ENCODE results near the gene NR1I3. TPM values are rescaled to one million over a fixed set of nuclear protein-coding genes. Genes with fewer than 3 reads are reported as not detected.

NR1I3 gene
- total RNA-seq, 1 donor from 2014 or later, result not detected

DNA sequence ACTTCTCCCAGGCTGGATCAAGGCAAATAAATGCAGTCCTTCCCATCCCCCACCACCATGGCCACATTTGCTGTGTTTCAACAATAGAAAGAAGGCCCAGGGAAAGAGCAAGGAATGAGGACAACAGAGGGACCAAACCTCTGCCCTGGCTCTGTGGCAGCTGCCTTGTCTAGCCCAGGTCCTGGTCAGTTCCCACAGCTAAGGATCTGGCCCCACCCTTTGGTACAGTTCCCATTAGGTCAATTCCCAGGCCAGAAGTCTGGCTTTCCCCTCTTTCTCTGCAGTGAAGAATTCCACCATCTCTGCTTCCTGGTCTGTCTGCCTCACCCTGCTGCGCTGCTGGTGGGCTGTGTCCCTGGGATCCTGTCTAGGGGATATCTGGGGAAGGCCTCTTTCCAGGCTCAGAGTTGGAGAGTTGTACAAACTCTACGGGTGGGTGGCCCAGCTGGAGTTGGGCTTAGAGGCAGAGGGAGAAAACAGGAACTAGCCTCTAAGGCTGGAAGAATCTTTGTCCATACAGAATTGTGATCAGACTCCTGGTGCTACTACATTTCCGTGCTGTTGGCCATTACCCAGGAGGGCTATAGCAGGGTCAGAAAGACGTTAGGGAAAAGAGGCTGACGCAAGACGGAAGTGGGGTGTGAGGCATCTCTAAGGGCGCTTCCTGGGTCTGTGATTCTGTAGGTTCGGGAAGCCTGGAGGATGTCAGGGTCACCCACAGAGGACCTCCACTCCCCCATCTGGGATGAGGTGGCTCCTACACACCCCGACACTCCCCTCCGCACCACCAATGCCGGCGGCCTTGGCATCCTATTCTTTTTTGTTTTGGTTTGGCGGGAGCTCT, 36.8 kb downstream of the NR1I3 start:
- peaks cover under 1% of the 10 kb centered on the region for H3K27me3 Mint-ChIP-seq (ENCODE audit: insufficient read depth, low read depth)

DNA sequence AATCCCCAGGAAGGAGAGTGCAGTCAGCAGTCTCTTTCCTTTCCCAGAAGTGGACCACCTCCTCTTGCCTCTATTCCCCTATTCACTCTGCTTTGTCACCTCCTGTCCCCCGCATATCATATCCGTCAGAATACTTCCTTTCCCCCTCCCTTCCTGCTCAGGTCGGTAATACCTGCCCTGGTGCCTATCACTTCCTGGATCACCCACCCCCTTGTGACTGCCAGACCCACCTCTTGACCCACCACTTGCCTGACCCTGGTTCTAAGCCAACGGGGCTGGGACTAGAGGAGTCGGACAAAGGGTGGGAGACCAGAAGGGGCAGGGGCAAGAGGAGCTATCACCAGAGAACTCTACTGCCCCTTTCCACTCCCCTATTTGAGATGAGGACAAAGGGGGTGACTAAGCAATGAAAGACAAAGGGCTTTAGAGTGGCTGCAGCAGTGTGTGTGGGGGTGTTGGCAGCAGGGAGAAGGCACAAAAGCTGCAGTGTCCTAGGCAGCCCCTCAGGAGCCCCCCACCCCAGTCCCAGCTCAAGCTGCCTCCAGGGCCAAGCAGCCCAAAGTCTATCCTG, 37.5 kb downstream of the NR1I3 start:
- H3K4me1 ChIP-seq, result peaks cover 66% of the 10 kb centered on the region
- peak overlapping the region; percentile 76 for H3K27ac ChIP-seq

More for the DNA sequence above, 36.8 kb downstream of the NR1I3 start:
- Histone ChIP-seq H3F3A (ENCODE audit: low read depth) (peaks cover 46% of the 10 kb centered on the region), H3K79me2 (ENCODE audit: low read depth) (peaks cover 29% of the 10 kb centered on the region), H3K4me1 (peaks cover 65% of the 10 kb centered on the region), H3K27me3 (no peaks in the 10 kb centered on the region), H3K36me3 (peaks cover 10% of the 10 kb centered on the region), H3K4me2 (peak overlapping the region; percentile 75), H4K20me1 (ENCODE audit: low read depth) (no peaks in the 10 kb centered on the region), H3K9ac (peak overlapping the region; percentile 25), H2AFZ (replicated peaks) (peak overlapping the region; percentile 88), H3K27ac (peak overlapping the region; percentile 76), H3K9me3 (ENCODE audit: low read depth) (no peaks in the 10 kb centered on the region), H3K4me3 (peak overlapping the region; percentile 75)
- Mint-ChIP-seq H3K9me3 (no peaks in the 10 kb centered on the region), H3K4me1 (peaks cover 73% of the 10 kb centered on the region), H3K36me3 (peaks cover 13% of the 10 kb centered on the region), H3K4me3 (peak overlapping the region; percentile 94), H3K27ac (peak overlapping the region; percentile 98)
- TF ChIP-seq, protein P1, sequence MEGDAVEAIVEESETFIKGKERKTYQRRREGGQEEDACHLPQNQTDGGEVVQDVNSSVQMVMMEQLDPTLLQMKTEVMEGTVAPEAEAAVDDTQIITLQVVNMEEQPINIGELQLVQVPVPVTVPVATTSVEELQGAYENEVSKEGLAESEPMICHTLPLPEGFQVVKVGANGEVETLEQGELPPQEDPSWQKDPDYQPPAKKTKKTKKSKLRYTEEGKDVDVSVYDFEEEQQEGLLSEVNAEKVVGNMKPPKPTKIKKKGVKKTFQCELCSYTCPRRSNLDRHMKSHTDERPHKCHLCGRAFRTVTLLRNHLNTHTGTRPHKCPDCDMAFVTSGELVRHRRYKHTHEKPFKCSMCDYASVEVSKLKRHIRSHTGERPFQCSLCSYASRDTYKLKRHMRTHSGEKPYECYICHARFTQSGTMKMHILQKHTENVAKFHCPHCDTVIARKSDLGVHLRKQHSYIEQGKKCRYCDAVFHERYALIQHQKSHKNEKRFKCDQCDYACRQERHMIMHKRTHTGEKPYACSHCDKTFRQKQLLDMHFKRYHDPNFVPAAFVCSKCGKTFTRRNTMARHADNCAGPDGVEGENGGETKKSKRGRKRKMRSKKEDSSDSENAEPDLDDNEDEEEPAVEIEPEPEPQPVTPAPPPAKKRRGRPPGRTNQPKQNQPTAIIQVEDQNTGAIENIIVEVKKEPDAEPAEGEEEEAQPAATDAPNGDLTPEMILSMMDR (IDR thresholded peaks at IDR 0.05), result no peak
- TF ChIP-seq EZH2 (IDR thresholded peaks at IDR 0.05) (no peak), EZH2phosphoT487 (IDR thresholded peaks at IDR 0.05) (no peak)
- DNase-seq (ENCODE audit: low spot score), result no peak

DNA sequence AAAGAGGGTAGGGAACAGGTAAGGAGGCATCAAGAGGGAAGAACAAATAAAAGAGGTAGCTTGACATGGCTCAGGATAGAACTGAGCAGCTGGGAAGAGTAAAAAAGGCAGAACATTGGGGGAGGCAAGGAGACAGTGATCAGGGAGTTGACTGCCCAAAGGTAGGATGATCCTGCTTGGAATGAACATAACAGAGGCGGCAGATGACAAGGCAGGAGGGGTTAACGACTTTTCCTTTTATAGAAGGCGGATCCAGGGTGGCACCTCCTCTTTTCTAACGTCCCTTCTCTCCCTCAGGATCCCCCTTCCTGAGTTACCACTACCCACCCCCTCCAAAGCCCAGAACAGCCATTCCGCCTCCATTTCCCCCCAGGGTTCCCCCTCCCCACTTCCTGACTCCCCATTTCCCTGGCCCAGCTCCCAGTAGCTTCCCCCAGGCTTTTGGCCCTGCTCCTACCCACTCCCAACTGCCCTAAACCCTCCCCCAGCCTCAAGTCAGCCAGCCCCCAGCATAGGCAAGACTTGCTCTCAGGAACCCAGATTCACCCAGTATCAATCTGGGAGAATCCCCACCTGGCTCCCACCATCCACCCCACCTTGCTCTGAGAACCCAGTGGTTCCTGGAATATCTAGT, 38.4 kb downstream of the NR1I3 start:
- peaks cover 6% of the 10 kb centered on the region for H3K36me3 Mint-ChIP-seq
- TF ChIP-seq, protein P1 (IDR thresholded peaks at IDR 0.05), result no peak
- TF ChIP-seq EZH2 (IDR thresholded peaks at IDR 0.05) (no peak), EZH2phosphoT487 (IDR thresholded peaks at IDR 0.05) (no peak)
- Histone ChIP-seq H2AFZ (replicated peaks) (peak overlapping the region; percentile 60), H4K20me1 (ENCODE audit: low read depth) (no peaks in the 10 kb centered on the region), H3K27me3 (no peaks in the 10 kb centered on the region), H3K4me2 (peak overlapping the region; percentile 83), H3K9me3 (ENCODE audit: low read depth) (no peaks in the 10 kb centered on the region), H3F3A (ENCODE audit: low read depth) (peaks cover 46% of the 10 kb centered on the region), H3K79me2 (ENCODE audit: low read depth) (peaks cover 24% of the 10 kb centered on the region), H3K27ac (no peak overlapping the region), H3K4me1 (peaks cover 66% of the 10 kb centered on the region), H3K9ac (no peak overlapping the region), H3K4me3 (peak overlapping the region; percentile 40), H3K36me3 (peaks cover 9% of the 10 kb centered on the region)
- H3K4me3 Mint-ChIP-seq, result peak overlapping the region; percentile 52
- peaks cover 70% of the 10 kb centered on the region for H3K4me1 Mint-ChIP-seq
- DNase-seq (ENCODE audit: low spot score), result no peak
- H3K9me3 Mint-ChIP-seq, result no peaks in the 10 kb centered on the region
- H3K27ac Mint-ChIP-seq, result no peak overlapping the region
- peaks cover 3% of the 10 kb centered on the region for H3K27me3 Mint-ChIP-seq (ENCODE audit: insufficient read depth, low read depth)

More for the DNA sequence above, 37.5 kb downstream of the NR1I3 start:
- Mint-ChIP-seq H3K4me3 (peak overlapping the region; percentile 55), H3K9me3 (no peaks in the 10 kb centered on the region), H3K27me3 (ENCODE audit: insufficient read depth, low read depth) (peaks cover 3% of the 10 kb centered on the region), H3K27ac (peak overlapping the region; percentile 98), H3K36me3 (peaks cover 10% of the 10 kb centered on the region), H3K4me1 (peaks cover 73% of the 10 kb centered on the region)
- peaks cover 10% of the 10 kb centered on the region for H3K36me3 ChIP-seq
- no peak overlapping the region for H3K4me3 ChIP-seq
- peak; percentile 42 for DNase-seq (ENCODE audit: low spot score)
- H3K4me2 ChIP-seq, result peak overlapping the region; percentile 75
- no peaks in the 10 kb centered on the region for H3K27me3 ChIP-seq
- H3K79me2 ChIP-seq (ENCODE audit: low read depth), result peaks cover 29% of the 10 kb centered on the region
- no peak for TF ChIP-seq EZH2 (IDR thresholded peaks at IDR 0.05)
- no peak for TF ChIP-seq EZH2phosphoT487 (IDR thresholded peaks at IDR 0.05)
- TF ChIP-seq, protein P1 (IDR thresholded peaks at IDR 0.05), result no peak
- no peaks in the 10 kb centered on the region for H3K9me3 ChIP-seq (ENCODE audit: low read depth)
- no peaks in the 10 kb centered on the region for H4K20me1 ChIP-seq (ENCODE audit: low read depth)
- peak overlapping the region; percentile 88 for H2AFZ ChIP-seq (replicated peaks)
- H3F3A ChIP-seq (ENCODE audit: low read depth), result peaks cover 46% of the 10 kb centered on the region
- H3K9ac ChIP-seq, result no peak overlapping the region

All from neural progenitor cell (in vitro differentiated cells).